Stimulated activated CD4-positive, alpha-beta T cell treated with anti-CD3 and anti-CD28 coated beads, Interleukin-4, amount 100 ng/mL, for 24 hours (primary cell): Measurements from ENCODE around the gene CLCNKB.
"Not testable (repeated sequence)": the region's sequence is repeated elsewhere in the genome, so short reads cannot be mapped to it uniquely, and the experiment has no call there.

Experiments
- DNase-seq: peaks from one replicate; pipeline ENCODE4 v3.0.0-alpha.2; 2020

CLCNKB gene

DNA sequence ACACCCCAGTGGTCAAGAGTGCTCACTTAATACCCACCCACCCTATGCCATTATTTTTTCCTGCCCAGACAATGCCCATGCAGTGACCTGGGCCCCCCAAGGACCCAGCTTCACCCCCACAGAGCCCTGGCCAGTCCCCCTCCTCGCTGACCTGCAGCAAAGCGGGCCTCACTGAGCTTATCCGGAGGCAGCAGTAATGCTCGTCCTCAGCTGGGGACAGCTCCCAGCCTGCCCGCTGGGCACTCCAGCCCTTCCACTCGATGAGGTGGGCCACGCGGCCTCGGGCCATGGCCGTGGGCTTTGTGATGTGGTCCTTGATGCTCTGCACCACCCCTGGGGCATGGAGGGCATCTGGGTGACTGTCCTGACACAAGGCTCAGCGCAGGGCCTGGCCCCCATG lies 7.1 kb upstream of the CLCNKB start:
- DNase-seq = not testable (repeated sequence)

DNA sequence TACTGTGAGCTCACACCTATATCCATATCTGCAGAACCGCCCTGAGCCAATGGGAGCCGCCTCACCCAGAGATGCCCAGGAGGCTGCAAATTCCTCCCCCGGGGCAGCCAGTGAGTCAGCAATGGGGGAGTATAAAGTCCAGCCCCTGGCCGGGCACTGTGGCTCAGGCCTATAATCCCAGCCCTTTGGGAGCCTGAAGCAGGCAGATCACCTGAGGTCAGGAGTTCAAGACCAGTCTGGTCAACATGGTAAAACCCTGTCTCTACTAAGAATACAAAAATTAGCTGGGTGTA lies 5.0 kb upstream of the CLCNKB start:
- DNase-seq = no peak

DNA sequence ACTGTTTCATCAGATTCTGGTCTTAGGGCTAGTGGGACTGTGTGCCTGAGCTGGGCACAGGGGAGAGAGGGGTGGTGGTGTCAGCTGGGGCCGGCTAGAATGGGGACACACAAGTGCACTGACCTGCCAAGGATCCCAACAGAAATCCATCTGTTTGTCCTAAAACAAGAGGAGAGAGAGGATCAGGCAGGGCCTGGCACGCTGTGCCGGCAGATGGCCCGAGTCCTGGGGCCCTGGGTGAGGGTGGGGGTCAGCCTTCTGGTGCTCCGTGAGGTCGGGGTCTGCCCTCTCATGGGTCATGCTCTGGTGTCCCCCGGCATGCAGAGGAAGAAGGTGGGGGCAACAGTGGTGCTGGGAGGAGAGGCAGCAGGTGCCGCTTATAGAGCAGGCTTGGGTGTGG lies 3.7 kb upstream of the CLCNKB start:
- DNase-seq = not testable (repeated sequence)

DNA sequence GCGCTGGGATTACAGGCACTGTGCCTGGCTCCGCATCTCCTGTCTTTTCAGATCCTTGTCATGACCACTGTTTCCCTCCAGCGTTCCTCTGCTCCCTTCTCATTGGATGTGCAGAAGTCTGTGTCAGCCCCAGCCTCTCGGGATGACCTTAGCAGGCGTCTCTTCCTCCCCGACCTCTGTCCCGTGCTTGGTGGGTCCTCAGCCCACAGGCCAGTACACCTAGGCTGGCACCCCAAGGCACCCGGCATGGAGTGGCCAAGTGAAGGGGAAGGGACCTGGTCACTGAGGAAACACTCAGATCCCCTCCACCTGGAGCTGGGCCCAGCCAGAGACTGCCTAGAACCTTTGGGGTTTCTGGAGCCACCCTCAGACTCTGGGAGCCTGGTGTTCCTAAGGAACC lies 2.4 kb upstream of the CLCNKB start:
- no peak for DNase-seq

DNA sequence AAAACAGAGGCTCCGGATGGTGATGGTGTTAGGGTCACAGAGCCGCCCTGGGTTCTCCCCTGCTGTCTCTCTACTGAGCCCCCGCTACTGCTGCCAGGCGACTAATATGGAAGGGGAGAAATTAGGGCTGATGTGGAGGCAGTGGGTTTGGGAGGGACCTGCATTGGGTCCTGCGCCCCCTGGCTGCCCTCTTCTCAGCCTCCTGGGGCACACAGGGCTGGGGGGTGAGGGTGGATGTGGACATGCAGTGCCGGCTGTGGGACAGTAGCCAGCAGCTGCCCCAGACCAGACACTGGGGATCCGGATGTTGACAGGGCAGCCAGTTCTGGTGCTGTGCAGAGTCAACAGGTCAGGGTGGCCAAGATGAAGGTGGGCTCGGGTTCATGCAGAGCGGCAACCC lies 1.5 kb upstream of the CLCNKB start:
- DNase-seq = no peak

DNA sequence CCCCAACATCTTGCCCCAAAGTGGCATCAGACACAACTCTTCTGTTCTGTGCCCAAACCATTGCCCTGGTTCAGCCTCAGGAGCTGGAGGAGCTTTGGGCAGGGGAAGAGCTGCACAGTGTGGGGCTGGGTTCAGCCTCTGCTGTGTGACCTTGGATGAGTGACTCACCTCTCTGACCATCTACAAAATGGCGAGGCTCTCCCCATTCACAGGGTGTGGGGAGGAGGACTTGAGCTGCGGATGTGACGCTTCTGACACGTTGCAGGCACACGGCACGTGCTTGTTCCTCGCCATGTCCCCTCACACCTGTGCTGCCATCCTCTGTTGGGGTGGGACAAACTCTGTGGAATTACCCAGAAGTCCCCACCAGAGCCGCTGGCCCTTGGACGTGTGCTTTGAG lies 928 bp upstream of the CLCNKB start:
- not testable (repeated sequence) for DNase-seq

DNA sequence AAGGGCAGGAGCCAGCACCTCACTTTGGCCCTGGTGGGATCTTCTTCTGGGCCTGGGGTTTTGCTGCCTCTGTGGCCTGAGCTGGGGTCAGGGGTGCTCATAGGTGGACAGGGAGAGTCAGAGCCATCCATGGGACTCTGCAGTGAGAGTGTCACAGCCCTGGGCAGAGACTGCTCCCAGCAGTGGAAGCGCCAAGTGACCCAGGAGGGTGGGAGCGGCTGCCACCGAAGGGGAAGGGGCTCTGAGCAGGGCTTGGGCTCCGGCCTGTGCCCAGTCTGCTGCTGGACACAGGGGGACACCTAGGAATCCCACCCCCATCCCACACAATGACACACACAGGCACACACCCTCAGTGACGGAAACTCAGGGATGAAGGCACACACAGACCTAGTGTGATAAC lies 368 bp downstream of the CLCNKB start:
- DNase-seq = no peak

DNA sequence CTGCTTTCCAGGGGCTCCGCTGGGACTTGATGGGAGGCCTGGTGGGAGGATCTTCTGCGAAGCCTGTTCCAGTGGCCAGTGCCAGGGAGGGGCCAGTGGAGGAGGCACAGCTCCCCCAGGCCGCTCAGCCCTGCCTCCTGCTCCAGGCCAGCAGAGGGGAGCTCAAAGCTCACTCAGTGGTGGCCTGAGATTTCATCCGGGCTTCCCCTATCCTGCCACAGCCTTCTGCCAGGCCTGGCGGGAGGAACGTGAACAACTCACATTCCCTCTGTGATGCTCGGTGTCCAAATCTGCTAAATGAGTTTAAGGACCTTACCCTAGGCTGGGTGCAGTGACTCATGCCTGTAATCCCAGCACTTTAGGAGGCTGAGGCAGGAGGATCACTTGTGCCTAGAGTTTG lies 3.3 kb downstream of the CLCNKB start:
- no peak for DNase-seq

DNA sequence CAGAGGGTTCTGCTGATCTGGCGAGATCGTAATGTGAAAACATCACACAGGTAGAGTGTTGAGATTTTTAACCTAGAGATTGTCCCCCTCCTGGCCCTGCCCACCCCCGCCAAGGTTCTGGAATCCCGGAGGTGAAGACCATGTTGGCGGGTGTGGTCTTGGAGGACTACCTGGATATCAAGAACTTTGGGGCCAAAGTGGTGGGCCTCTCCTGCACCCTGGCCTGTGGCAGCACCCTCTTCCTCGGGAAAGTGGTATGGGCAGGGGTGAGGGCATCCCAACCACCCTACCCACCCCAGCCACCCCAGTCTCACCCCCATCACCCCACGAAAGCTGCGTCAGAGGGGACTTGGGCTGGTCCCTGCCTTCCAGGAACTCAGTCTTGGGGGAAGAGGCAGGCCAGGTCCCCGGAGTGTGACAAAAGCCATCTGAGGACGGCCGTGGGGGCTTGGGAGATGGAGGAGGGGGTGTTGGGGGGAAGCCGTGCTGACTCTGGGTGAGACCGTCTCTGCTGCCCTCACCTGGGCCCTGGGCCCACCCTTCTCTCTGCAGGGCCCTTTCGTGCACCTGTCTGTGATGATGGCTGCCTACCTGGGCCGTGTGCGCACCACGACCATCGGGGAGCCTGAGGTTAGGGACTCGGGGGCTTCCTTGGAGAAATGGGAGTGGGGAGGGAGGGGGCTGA lies 4.4 kb downstream of the CLCNKB start:
- DNase-seq = no peak

DNA sequence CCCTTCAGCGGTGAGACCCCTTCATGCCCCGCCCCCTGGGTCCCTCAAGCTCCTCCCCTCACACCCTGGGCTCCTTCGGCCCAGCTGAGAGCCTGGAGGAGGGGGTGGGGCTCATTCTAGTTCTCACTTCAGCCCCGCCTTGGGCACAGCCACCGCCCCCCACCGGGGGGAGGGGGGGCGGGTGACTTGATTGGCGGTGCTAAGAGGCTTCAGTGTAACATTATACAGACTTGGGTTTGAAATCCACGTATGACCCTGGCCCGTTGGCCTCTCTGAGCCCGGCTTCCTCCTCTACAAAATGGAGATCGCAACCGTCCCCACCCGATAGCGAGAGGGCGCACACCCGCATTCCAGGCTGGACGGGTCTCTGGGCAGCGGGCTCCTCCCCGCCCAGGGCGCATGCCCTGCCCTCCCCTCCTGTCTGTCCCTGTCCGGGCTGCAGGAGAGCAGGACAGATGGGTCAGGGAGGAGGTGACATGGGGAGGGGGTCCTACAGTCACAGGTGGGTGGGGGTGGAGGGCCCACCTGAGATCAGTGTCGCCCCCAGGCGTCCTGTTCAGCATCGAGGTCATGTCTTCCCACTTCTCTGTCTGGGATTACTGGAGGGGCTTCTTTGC lies 5.1 kb downstream of the CLCNKB start:
- peak; percentile 17 for DNase-seq

DNA sequence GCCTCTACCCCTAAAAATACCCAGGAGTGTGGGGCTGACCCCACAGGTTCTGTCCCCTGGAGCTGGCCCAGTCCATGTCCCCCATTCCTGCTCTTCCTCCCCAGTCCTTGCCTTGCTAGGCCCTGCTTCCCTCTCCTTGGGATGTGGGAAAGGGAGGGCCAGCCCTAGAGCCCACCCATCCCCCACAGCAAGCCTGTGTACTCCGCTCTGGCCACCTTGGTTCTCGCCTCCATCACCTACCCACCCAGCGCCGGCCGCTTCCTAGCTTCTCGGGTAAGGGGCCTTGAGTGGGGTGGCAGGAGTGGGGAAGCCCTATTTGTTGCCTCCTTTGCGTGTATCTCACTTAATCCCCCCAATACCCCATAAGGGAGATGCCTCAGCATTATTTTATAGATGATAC lies 6.7 kb downstream of the CLCNKB start:
- DNase-seq = no peak

DNA sequence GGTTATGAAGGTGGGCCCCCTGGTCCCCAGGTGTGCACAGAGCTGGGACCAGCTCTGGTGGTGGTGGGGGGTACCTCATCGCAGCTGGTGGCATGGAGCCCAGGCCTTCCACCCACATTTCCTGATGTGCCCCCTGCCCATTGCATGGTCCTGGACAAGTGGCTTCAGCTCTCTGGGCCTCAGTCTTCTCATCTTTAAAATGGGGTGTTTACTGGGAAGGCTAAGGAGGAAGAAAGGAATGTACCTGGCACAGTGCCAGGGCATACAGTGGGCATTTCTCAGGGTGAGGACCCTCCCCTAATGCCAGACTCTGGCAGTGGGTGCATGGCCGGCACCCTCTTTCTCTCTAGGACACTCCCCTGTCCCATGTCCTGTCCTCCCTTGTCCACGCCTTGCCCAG lies 7.5 kb downstream of the CLCNKB start:
- no peak for DNase-seq

DNA sequence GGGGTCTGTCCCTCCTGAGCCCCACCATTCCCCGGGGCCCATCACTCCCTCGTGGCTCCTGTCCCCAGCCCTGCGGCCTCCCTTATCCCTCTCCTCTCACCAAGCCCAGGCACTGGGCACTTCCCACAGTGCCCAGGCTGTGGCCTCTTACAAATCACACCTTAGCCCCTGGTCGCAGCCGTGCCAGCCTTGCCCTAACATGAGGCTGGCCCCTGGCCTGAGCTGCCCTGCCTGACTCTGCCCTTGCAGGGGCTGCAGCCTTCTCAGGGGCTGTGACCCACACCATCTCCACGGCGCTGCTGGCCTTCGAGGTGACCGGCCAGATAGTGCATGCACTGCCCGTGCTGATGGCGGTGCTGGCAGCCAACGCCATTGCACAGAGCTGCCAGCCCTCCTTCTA lies 8.4 kb downstream of the CLCNKB start:
- DNase-seq = not testable (repeated sequence)

DNA sequence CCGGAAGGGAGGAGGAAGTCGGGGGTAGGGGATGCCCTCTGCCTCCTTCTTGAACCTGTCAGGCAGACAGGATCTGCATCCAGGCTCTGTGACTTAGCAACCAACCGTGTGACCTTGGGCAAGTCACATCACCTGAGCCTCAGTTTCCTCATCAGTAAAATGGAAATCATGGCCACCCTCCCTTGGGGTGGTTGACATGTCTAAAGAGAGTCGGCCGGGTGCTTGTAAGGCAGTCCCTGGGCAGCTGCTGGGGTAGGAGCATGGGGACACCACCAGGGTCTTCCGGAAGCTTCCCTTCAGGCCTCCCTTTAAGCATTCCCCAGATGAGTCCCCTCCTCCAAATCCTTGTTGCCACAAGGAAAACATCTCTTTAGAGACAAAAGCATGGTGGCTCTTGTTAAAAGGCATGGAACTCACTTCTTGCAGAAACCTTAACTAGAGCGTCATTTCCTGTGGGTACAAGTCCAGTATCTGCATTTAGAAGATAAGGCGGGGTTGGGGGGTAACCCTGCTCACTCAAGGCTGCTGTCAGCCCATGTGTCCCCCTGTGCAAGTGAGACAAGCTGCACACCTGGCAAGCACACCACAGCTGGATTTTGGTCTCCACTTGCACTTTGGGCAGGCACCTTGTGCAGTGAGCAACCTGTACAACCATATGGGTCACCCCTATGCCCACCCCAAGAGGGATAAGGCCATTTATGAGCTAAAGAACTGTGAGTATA lies 10.4 kb downstream of the CLCNKB start:
- DNase-seq = no peak

DNA sequence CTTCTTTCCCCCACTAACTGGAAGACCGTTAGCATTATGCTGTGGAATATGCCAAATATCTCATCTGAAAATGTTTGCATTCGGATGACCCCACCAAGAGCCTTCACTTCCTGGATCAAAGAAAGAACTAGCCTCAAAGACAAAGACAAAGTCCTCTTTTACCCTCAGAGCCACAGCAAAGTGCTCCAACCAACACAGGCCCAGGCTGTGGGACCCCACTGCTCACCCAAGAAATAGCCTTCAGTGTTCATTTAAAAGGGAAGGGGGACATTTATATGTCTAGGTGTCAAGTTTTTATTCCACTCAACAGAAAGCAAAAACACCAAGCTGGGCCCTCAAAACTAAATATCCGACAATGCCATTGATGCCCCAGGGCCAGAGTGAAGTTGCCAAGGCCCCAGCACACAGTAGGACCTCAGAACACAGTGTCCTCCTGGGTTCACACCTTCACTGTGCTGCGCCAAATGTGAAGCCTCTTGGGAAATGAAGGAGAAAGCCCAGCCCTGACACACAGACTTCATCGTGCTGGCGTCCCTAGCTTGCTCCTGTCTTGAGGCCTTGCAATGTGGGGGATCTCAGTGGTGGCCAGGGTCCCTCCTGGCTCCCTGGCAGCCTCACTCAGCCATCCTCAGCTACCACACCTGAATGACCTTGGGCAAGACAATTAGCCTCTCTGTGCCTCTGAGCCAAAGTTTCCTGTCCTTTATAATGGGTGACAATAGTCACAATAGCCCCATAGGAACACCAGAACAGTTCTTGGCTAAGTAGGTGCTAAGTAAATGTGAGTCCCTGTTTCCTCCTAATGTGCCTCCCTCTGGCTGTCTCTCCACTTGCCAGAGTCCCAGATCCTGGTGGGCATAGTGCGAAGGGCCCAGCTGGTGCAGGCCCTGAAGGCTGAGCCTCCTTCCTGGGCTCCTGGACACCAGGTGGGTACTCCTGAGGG lies 11.3 kb downstream of the CLCNKB start:
- DNase-seq = no peak

DNA sequence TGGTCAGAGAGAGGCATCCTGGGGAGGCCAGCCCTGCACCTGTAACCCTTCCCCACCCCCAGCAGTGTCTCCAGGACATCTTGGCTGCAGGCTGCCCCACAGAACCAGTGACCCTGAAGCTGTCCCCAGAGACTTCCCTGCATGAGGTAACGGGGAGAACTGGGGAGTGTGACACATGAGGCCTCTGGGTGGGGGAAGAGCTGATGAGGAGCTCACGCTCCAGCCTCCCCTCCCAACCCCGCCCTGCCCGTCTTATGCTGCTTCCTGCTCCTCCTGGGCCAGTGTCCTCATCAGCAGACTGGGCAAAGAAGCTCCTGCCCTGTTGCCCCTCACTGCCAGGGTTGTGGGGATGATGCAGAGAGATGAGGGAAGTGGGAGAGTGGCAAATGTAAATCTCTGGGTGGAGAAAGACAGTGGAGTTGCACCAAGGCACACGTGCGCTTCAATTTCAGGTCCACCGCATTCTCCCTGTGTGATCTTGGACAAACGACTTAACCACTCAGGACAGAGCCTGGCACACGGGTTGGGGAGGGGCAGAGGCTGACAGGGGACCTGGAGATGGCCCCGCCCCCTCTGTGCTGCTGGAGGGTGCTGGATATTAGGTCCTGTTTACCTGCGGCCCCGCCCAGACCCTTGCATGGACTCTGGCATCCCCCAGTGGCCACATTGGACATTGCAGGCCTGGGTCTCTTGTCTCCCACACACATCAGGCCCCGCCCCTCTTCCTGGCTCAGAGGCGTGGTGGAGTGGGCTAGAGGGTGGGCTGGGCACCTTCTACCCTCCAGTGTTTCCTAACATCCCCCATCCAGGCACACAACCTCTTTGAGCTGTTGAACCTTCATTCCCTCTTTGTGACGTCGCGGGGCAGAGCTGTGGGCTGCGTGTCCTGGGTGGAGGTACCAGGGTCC lies 12.3 kb downstream of the CLCNKB start:
- DNase-seq = peak; percentile 76

DNA sequence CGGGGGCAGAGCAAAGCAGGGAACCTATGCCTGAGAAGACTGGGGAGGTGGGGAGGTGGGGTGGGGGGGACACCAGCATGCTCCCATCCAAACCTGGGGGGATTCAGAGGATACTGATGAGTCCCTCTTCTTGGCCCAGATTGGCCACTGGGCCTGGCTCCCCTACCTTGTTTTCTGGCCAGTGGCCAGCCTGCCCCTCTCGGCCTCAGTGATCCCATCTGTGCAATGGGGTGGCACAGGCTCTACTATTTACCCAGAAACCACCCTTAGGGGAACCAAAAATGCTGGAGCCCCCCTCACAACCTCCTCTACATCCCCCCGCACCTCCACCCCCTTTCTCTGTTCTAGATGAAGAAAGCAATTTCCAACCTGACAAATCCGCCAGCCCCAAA lies 12.9 kb downstream of the CLCNKB start:
- DNase-seq = not testable (repeated sequence)

DNA sequence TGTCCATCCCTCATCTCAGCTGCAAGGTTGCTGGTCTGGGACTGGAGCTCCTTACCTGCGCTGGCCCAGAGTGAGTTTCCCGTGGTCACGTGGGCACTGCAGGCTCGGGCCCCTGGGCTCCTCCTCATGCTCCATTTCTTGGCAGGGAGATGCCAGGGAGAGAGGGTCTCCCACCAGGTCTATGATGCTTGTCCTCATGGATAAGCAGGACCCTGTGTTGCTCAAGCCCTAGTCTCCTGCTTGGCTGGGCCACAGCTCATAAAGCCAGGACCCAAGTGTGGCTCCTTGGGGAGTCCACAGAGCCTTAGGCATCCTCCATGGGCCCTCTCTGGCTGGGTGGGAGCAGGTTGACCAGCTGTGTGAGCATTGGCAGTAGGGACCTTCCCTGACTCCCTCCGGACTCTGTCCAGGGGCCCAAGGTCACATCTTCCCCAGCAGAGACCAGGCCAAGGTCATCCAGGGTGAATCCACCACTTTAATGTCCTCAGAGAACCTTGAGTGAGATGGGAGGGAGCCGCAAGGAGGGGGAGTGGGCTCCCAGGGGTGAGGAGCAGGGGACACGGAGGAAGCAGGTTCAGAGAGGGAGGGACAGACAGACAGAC lies 13.8 kb downstream of the CLCNKB start:
- DNase-seq = not testable (repeated sequence)

DNA sequence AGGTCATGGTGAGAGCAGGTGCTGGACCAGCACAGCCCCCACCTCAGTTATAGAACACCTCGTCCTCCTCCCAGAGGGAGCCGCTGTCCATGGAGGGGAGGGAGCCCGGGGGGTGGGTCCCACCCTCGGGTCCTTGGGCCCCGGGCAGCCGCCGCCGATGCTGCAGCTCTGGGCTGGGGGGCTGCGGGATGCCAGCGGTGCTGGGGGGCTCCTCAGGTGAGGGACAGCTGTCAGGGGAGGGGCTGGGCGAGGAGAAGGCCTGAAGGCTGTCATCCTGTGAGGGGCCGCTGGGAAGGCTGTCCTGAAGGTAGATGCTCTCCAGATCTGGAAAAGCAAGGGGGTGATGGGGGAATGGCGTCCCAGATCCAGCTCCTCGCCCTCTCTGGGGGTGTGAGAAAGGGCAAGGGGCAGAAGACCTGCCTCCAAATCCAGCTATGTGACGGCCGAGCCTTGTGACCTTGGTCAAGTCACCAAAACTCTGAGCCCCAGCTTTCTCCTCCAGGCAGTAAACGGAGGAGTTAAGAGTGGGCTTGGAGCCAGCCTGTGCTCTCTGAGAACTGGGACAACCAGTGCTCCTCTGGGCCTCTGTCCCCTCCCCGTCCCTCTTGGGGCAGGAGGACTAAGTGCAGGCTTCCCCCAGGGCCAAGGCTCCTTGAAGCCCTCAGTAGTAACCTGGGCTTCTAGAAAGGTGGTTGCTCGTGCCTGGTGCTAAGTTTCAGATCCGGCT lies 15.0 kb downstream of the CLCNKB start:
- not testable (repeated sequence) for DNase-seq

DNA sequence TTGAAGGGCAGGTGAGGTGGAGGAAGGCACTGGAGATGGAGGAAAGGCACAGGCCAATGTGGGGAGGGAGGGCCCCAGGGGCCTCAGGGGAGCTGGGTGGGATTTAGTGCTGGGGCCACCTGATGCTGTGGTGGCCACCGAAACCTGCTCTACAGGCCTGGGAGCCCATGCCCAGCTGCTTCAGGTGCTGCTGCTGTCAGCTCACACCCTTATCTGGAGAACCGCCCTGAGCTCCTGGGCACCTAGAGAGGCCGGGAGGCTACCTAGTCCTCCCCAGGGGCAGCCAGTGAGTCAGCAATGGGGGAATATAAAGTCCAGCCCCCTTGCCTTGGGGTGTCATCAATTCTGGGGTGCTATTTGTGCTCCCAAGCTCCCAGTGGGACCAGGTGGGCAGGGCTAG lies 17.7 kb downstream of the CLCNKB start:
- no peak for DNase-seq
